Measurements from ENCODE around the gene CLCNKA. TPM values are rescaled to one million over a fixed set of nuclear protein-coding genes. Genes with fewer than 3 reads are reported as not detected.

CLCNKA gene
- total RNA-seq, 1 donor from 2014 or later: 1.6 TPM

DNA sequence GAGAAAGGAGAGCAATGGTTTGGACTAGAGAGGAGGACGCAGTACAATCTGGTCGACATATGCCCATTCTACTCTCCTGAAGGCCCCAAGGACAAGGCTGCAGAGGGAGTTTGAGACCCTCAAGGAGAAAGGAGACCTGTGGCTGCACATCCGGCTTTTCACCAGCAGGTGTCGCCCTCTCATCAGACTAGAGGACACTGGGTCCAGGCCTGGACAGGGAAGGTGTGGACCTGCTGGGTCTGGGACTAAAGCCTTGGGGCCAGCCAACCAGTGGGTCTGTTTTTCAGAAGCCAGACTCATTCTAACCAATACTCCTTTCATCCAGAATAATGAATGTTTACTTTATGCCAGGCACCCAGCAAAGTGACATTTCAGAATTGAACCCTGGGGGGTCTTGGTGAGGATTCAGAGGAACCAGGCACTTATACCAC, 12.8 kb upstream of the CLCNKA start:
- peak; percentile 90 for DNase-seq (ENCODE audit: extremely low spot score, unreplicated experiment)
- Mint-ChIP-seq H3K27me3 (no peaks in the 10 kb centered on the region), H3K4me1 (ENCODE audit: unreplicated experiment) (no peaks in the 10 kb centered on the region), H3K27ac (no peak overlapping the region), H3K4me3 (no peak overlapping the region), H3K9me3 (no peaks in the 10 kb centered on the region), H3K36me3 (no peaks in the 10 kb centered on the region)
- peak; percentile 99 for TF ChIP-seq CTCF (conservative IDR thresholded peaks at IDR 0.05)

- TF ChIP-seq CTCF (conservative IDR thresholded peaks at IDR 0.05): no peak
- Mint-ChIP-seq H3K4me3 (no peak overlapping the region), H3K4me1 (ENCODE audit: unreplicated experiment) (peaks cover 5% of the 10 kb centered on the region), H3K9me3 (no peaks in the 10 kb centered on the region), H3K27ac (no peak overlapping the region), H3K36me3 (no peaks in the 10 kb centered on the region), H3K27me3 (no peaks in the 10 kb centered on the region)
- DNase-seq (ENCODE audit: extremely low spot score, unreplicated experiment): no peak
Observed at GRCh38 chr1:16009678-16010077, 12.2 kb upstream of the CLCNKA start.

DNA sequence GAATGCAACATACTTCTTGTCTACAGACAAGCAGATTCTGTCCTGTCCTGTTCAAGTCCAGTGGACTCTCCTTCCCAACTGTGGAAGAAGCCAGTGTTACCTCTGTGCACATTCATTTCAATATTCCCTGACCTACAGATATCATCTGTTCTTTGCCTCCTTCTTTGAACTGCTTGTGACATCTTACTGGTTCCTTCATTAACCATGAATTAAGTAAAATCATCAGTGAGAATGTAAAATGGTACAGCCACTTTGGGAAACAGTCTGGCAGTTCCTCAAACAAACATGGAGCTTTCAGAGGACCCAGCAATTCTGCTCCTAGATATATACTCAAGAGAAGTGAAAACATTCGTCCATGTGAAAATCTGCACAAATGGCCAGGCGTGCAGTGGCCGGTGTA, 11.0 kb upstream of the CLCNKA start:
- H3K27me3 Mint-ChIP-seq: no peaks in the 10 kb centered on the region
- TF ChIP-seq CTCF (conservative IDR thresholded peaks at IDR 0.05): no peak
- H3K9me3 Mint-ChIP-seq: no peaks in the 10 kb centered on the region
- no peak for DNase-seq (ENCODE audit: extremely low spot score, unreplicated experiment)
- peaks cover 11% of the 10 kb centered on the region for H3K4me1 Mint-ChIP-seq (ENCODE audit: unreplicated experiment)
- peak overlapping the region; percentile 26 for H3K27ac Mint-ChIP-seq
- H3K4me3 Mint-ChIP-seq: no peak overlapping the region
- H3K36me3 Mint-ChIP-seq: no peaks in the 10 kb centered on the region

DNA sequence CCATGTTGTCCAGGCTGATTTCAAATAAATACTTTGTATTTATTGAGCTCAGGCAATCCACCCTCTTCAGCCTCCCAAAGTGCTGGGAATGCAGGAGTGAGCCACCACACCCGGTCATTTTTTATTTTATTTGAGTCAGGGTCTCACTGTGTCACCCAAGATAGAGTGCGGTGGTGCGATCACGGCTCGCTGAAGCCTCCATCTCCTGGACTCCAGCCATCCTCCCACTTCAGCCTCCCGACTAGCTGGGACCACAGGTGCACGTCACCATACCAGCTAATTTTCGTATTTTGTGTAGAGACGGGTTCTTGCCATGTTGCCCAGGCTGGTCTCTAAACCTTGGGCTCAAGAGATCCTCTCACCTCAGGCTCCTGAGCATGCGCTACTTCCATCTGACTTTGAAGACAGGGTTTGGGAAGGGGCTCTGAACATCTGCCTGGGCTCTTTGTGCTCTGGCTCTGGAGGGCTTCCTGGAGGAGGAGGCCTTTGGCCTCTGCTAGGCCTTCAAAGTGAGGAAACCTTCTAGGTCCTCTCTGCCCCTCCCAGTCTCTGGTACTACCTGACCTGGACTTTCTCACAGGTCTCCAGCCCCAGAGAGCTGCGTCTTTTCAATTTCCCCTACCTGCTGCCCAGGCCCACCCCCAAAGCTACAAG, 9.8 kb upstream of the CLCNKA start:
- no peaks in the 10 kb centered on the region for H3K9me3 Mint-ChIP-seq
- peaks cover 11% of the 10 kb centered on the region for H3K4me1 Mint-ChIP-seq (ENCODE audit: unreplicated experiment)
- DNase-seq (ENCODE audit: extremely low spot score, unreplicated experiment): no peak
- H3K27me3 Mint-ChIP-seq: no peaks in the 10 kb centered on the region
- TF ChIP-seq CTCF (conservative IDR thresholded peaks at IDR 0.05): no peak
- H3K4me3 Mint-ChIP-seq: no peak overlapping the region
- no peak overlapping the region for H3K27ac Mint-ChIP-seq
- no peaks in the 10 kb centered on the region for H3K36me3 Mint-ChIP-seq

DNA sequence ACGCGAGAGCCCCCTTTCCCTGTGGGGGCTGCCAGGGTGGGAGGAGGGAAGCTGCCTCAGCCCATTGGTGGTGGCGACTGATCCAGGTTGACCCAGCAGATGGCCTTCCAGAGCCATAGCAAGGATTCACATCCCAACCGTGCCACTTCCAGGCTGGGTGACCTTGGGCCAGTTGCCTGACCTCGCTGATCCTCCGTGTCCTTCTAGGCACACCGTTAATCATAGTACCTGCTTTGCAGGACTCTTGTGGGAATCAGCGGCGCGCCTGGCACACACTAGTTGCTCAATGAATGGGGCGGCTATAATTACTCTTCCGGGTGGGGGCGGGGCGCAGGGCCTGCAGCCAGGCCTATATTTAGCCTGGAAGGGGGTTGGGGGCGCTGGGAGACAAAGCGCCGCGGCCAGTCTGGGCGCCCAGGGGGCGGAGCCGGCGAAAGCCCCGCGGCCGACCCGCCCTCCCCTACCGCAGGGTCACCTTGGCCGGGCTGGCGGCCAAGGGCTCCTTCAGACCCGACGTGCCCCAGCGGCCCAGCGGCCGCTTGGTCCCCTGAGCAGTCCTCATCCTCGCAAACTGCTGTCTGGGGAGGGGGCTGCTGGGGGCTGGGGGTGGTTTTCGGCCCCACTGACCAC, 9.1 kb upstream of the CLCNKA start:
- peaks cover 11% of the 10 kb centered on the region for H3K4me1 Mint-ChIP-seq (ENCODE audit: unreplicated experiment)
- DNase-seq (ENCODE audit: extremely low spot score, unreplicated experiment): no peak
- no peak overlapping the region for H3K4me3 Mint-ChIP-seq
- H3K9me3 Mint-ChIP-seq: no peaks in the 10 kb centered on the region
- H3K27me3 Mint-ChIP-seq: no peaks in the 10 kb centered on the region
- TF ChIP-seq CTCF (conservative IDR thresholded peaks at IDR 0.05): no peak
- H3K27ac Mint-ChIP-seq: no peak overlapping the region
- no peaks in the 10 kb centered on the region for H3K36me3 Mint-ChIP-seq
